GM23338 (cell line): ENCODE results near the gene SRM.

Experiments
- CREB1 ChIP-seq: fragments of 250-450 bp; sonication (Bioruptor Pico); IDR thresholded peaks from 2 replicates; pipeline ENCODE4 v1.5.0; 2020; ENCODE audit warnings: low read depth, mild to moderate bottlenecking, moderate library complexity
- EZH2 ChIP-seq: fragments of 200-600 bp; sonication (generic); IDR thresholded peaks from one replicate; pipeline ENCODE4 v1.8.0; 2017; ENCODE audit warnings: antibody characterized with exemption, mild to moderate bottlenecking, low read depth; ENCODE audit not compliant: unreplicated experiment
- EZH2phosphoT487 ChIP-seq: fragments of 200-600 bp; sonication (generic); IDR thresholded peaks from one replicate; pipeline ENCODE4 v1.8.1; 2018; ENCODE audit warnings: antibody characterized with exemption; ENCODE audit not compliant: unreplicated experiment
- JUNB ChIP-seq: IDR thresholded peaks from one replicate; pipeline ENCODE4 v1.6.1; 2016; ENCODE audit warnings: antibody characterized with exemption; ENCODE audit not compliant: unreplicated experiment
- NANOG ChIP-seq: IDR thresholded peaks from 2 replicates; pipeline ENCODE4 v1.6.1; 2016; ENCODE audit warnings: antibody characterized with exemption, borderline replicate concordance
- POLR2AphosphoS5 ChIP-seq: IDR thresholded peaks from 2 replicates; pipeline ENCODE4 v1.6.1; 2016; ENCODE audit warnings: antibody characterized with exemption, low read depth
- REST ChIP-seq: IDR thresholded peaks from one replicate; pipeline ENCODE4 v1.6.1; 2018; ENCODE audit warnings: antibody characterized with exemption; ENCODE audit not compliant: unreplicated experiment
- STAT1 ChIP-seq: IDR thresholded peaks from one replicate; pipeline ENCODE4 v1.6.1; 2016; ENCODE audit warnings: antibody characterized with exemption; ENCODE audit not compliant: unreplicated experiment
- ZNF331 ChIP-seq: fragments of 250-450 bp; sonication (Bioruptor Pico); IDR thresholded peaks from 2 replicates; pipeline ENCODE4 v1.5.0; 2020; ENCODE audit warnings: low read depth, mild to moderate bottlenecking, moderate library complexity
- TF ChIP-seq, protein P1 (sequence below), 2 experiments: fragments of 200-600 bp in 1 of 2; sonication (generic) in 1 of 2; conservative IDR thresholded peaks; 2 replicates each; pipeline versions ENCODE4 v1.5.1 to v1.6.1; 2016 to 2017; ENCODE audit warnings: antibody characterized with exemption in 2 of 2, low read depth in 2 of 2, mild to moderate bottlenecking in 2 of 2, moderate library complexity in 1 of 2
- TF ChIP-seq, protein P2 (sequence below): fragments of 250-450 bp; sonication (Bioruptor Pico); IDR thresholded peaks from 2 replicates; pipeline ENCODE4 v1.5.0; 2020; ENCODE audit warnings: mild to moderate bottlenecking, moderate library complexity

- no peak for TF ChIP-seq REST
- no peak for TF ChIP-seq POLR2AphosphoS5
- TF ChIP-seq, protein P1, sequence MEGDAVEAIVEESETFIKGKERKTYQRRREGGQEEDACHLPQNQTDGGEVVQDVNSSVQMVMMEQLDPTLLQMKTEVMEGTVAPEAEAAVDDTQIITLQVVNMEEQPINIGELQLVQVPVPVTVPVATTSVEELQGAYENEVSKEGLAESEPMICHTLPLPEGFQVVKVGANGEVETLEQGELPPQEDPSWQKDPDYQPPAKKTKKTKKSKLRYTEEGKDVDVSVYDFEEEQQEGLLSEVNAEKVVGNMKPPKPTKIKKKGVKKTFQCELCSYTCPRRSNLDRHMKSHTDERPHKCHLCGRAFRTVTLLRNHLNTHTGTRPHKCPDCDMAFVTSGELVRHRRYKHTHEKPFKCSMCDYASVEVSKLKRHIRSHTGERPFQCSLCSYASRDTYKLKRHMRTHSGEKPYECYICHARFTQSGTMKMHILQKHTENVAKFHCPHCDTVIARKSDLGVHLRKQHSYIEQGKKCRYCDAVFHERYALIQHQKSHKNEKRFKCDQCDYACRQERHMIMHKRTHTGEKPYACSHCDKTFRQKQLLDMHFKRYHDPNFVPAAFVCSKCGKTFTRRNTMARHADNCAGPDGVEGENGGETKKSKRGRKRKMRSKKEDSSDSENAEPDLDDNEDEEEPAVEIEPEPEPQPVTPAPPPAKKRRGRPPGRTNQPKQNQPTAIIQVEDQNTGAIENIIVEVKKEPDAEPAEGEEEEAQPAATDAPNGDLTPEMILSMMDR (conservative IDR thresholded peaks at IDR 0.05; ENCODE audit: low read depth in 2 of 2) = no peak
- no peak for TF ChIP-seq EZH2
- no peak for TF ChIP-seq NANOG
- TF ChIP-seq EZH2phosphoT487 = no peak
- TF ChIP-seq CREB1 (CRISPR knock-in tag) = no peak
- no peak for TF ChIP-seq JUNB
- TF ChIP-seq, protein P2, sequence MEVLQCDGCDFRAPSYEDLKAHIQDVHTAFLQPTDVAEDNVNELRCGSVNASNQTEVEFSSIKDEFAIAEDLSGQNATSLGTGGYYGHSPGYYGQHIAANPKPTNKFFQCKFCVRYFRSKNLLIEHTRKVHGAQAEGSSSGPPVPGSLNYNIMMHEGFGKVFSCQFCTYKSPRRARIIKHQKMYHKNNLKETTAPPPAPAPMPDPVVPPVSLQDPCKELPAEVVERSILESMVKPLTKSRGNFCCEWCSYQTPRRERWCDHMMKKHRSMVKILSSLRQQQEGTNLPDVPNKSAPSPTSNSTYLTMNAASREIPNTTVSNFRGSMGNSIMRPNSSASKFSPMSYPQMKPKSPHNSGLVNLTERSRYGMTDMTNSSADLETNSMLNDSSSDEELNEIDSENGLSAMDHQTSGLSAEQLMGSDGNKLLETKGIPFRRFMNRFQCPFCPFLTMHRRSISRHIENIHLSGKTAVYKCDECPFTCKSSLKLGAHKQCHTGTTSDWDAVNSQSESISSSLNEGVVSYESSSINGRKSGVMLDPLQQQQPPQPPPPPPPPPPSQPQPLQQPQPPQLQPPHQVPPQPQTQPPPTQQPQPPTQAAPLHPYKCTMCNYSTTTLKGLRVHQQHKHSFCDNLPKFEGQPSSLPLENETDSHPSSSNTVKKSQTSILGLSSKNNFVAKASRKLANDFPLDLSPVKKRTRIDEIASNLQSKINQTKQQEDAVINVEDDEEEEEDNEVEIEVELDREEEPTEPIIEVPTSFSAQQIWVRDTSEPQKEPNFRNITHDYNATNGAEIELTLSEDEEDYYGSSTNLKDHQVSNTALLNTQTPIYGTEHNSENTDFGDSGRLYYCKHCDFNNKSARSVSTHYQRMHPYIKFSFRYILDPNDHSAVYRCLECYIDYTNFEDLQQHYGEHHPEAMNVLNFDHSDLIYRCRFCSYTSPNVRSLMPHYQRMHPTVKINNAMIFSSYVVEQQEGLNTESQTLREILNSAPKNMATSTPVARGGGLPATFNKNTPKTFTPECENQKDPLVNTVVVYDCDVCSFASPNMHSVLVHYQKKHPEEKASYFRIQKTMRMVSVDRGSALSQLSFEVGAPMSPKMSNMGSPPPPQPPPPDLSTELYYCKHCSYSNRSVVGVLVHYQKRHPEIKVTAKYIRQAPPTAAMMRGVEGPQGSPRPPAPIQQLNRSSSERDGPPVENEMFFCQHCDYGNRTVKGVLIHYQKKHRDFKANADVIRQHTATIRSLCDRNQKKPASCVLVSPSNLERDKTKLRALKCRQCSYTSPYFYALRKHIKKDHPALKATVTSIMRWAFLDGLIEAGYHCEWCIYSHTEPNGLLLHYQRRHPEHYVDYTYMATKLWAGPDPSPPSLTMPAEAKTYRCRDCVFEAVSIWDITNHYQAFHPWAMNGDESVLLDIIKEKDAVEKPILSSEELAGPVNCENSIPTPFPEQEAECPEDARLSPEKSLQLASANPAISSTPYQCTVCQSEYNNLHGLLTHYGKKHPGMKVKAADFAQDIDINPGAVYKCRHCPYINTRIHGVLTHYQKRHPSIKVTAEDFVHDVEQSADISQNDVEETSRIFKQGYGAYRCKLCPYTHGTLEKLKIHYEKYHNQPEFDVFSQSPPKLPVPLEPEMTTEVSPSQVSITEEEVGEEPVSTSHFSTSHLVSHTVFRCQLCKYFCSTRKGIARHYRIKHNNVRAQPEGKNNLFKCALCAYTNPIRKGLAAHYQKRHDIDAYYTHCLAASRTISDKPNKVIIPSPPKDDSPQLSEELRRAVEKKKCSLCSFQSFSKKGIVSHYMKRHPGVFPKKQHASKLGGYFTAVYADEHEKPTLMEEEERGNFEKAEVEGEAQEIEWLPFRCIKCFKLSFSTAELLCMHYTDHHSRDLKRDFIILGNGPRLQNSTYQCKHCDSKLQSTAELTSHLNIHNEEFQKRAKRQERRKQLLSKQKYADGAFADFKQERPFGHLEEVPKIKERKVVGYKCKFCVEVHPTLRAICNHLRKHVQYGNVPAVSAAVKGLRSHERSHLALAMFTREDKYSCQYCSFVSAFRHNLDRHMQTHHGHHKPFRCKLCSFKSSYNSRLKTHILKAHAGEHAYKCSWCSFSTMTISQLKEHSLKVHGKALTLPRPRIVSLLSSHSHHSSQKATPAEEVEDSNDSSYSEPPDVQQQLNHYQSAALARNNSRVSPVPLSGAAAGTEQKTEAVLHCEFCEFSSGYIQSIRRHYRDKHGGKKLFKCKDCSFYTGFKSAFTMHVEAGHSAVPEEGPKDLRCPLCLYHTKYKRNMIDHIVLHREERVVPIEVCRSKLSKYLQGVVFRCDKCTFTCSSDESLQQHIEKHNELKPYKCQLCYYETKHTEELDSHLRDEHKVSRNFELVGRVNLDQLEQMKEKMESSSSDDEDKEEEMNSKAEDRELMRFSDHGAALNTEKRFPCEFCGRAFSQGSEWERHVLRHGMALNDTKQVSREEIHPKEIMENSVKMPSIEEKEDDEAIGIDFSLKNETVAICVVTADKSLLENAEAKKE (CRISPR knock-in tag) = no peak
- TF ChIP-seq STAT1 = no peak
- no peak for TF ChIP-seq ZNF331 (CRISPR knock-in tag)
These were observed 14.9 kb downstream of the SRM start for GRCh38 chr1:11044849-11045427.
